Neural cell (in vitro differentiated cells): ENCODE results near the gene RASAL3. TPM values are rescaled to one million over a fixed set of nuclear protein-coding genes. Genes with fewer than 3 reads are reported as not detected.

Experiments
- H2AFZ ChIP-seq: fragments of 200-600, 300-800 bp; sonication (generic), shearing (Covaris generic); 2 replicates; pipeline ENCODE4 v1.6.0; 2014; ENCODE audit warnings: low read depth, mild to moderate bottlenecking, antibody characterized with exemption, low read length, moderate library complexity
- H3F3A ChIP-seq: fragments of 200-600 bp; shearing (Covaris generic); 2 replicates; pipeline ENCODE4 v1.6.1; 2016; ENCODE audit warnings: mild to moderate bottlenecking, moderate library complexity, mixed read lengths, antibody characterized with exemption, low read length; ENCODE audit not compliant: insufficient read depth, poor library complexity, severe bottlenecking
- H3K27ac ChIP-seq: fragments of 200-600, 300-800 bp; sonication (generic), shearing (Covaris generic); 2 replicates; pipeline ENCODE4 v1.5.1; 2014; ENCODE audit warnings: mild to moderate bottlenecking, low read length, moderate library complexity
- H3K27me3 ChIP-seq: fragments of 300-800, 200-600 bp; sonication (generic), shearing (Covaris generic); 2 replicates; pipeline ENCODE4 v1.6.0; 2014; ENCODE audit warnings: mild to moderate bottlenecking, low read depth, low read length, moderate library complexity; ENCODE audit not compliant: insufficient read depth
- H3K36me3 ChIP-seq: fragments of 300-800, 200-600 bp; sonication (generic), shearing (Covaris generic); 2 replicates; pipeline ENCODE4 v1.5.1; 2014; ENCODE audit warnings: mild to moderate bottlenecking, antibody characterized with exemption, low read length, moderate library complexity; ENCODE audit not compliant: insufficient read depth
- H3K4me2 ChIP-seq: fragments of 300-800, 200-600 bp; sonication (generic), shearing (Covaris generic); 2 replicates; pipeline ENCODE4 v1.6.0; 2014; ENCODE audit warnings: mild to moderate bottlenecking, low read length
- H3K4me3 ChIP-seq: fragments of 300-800, 200-600 bp; sonication (generic), shearing (Covaris generic); 2 replicates; pipeline ENCODE4 v1.5.1; 2014; ENCODE audit warnings: mild to moderate bottlenecking, low read length, moderate library complexity
- H3K79me2 ChIP-seq: fragments of 200-600 bp; shearing (Covaris generic); replicated peaks from 2 replicates; pipeline ENCODE4 v1.6.0; 2014; ENCODE audit warnings: mild to moderate bottlenecking, low read length, moderate library complexity; ENCODE audit not compliant: insufficient read depth
- H3K9ac ChIP-seq: fragments of 300-800, 200-600 bp; sonication (generic), shearing (Covaris generic); 2 replicates; pipeline ENCODE4 v1.6.1; 2016; ENCODE audit warnings: mild to moderate bottlenecking, low read length, mixed read lengths
- H3K9me2 ChIP-seq: fragments of 200-600 bp; shearing (Covaris generic); 2 replicates; pipeline ENCODE4 v1.6.1; 2016; ENCODE audit warnings: mild to moderate bottlenecking, low read length, mixed read lengths; ENCODE audit not compliant: insufficient read depth
- H3K9me3 ChIP-seq: fragments of 200-600, 300-800 bp; sonication (generic), shearing (Covaris generic); 2 replicates; pipeline ENCODE4 v1.6.1; 2016; ENCODE audit warnings: mild to moderate bottlenecking, mixed run types, low read length, moderate library complexity, mixed read lengths
- H4K20me1 ChIP-seq: fragments of 200-600 bp; shearing (Covaris generic); 2 replicates; pipeline ENCODE4 v1.6.1; 2016; ENCODE audit warnings: mild to moderate bottlenecking, mixed run types; ENCODE audit not compliant: insufficient read depth
- CTCF ChIP-seq: fragments of 450-650 bp; IDR thresholded peaks from 2 replicates; pipeline ENCODE4 v1.5.1; 2014; ENCODE audit warnings: antibody characterized with exemption, mild to moderate bottlenecking, moderate library complexity; ENCODE audit not compliant: poor library complexity, severe bottlenecking
- EP300 ChIP-seq: fragments of 450-650 bp; conservative IDR thresholded peaks from 2 replicates; pipeline ENCODE4 v1.6.1; 2014; ENCODE audit warnings: antibody characterized with exemption, mild to moderate bottlenecking, moderate library complexity; ENCODE audit not compliant: poor library complexity, severe bottlenecking
- EZH2 ChIP-seq: fragments of 200-600, 300-800 bp; shearing (Covaris generic), sonication (generic); IDR thresholded peaks from 2 replicates; pipeline ENCODE4 v1.6.1; 2014; ENCODE audit warnings: antibody characterized with exemption, low read length, borderline replicate concordance, mild to moderate bottlenecking; ENCODE audit not compliant: insufficient read depth, poor library complexity, severe bottlenecking
- MXI1 ChIP-seq: fragments of 450-650 bp; conservative IDR thresholded peaks from 2 replicates; pipeline ENCODE4 v1.6.1; 2014; ENCODE audit warnings: antibody characterized with exemption, mild to moderate bottlenecking; ENCODE audit not compliant: poor library complexity, severe bottlenecking
- POLR2AphosphoS5 ChIP-seq: IDR thresholded peaks from 2 replicates; pipeline ENCODE4 v1.6.1; 2012
- RAD21 ChIP-seq: fragments of 450-650 bp; conservative IDR thresholded peaks from 2 replicates; pipeline ENCODE4 v1.6.1; 2014; ENCODE audit warnings: antibody characterized with exemption, mild to moderate bottlenecking, moderate library complexity
- SMC3 ChIP-seq: fragments of 450-650 bp; conservative IDR thresholded peaks from 2 replicates; pipeline ENCODE4 v1.6.1; 2014; ENCODE audit warnings: antibody characterized with exemption, mild to moderate bottlenecking, moderate library complexity; ENCODE audit not compliant: poor library complexity
- TAF1 ChIP-seq: IDR thresholded peaks from 2 replicates; pipeline ENCODE4 v1.6.1; 2012; ENCODE audit warnings: low read depth
- polyA plus RNA-seq: library from polyadenylated mRNA; depleted of rRNA; stranded (reverse); fragments of >200 nt; gene quantifications from 2 replicates; pipeline ENCODE4 v1.2.3, GENCODE V29; 2014
- TF ChIP-seq, protein P1 (sequence below): IDR thresholded peaks from 2 replicates; pipeline ENCODE4 v1.6.1; 2012; ENCODE audit warnings: borderline replicate concordance

Gene RASAL3
- polyA plus RNA-seq, 1 donor from 2014 or later, result 1.1 TPM

DNA sequence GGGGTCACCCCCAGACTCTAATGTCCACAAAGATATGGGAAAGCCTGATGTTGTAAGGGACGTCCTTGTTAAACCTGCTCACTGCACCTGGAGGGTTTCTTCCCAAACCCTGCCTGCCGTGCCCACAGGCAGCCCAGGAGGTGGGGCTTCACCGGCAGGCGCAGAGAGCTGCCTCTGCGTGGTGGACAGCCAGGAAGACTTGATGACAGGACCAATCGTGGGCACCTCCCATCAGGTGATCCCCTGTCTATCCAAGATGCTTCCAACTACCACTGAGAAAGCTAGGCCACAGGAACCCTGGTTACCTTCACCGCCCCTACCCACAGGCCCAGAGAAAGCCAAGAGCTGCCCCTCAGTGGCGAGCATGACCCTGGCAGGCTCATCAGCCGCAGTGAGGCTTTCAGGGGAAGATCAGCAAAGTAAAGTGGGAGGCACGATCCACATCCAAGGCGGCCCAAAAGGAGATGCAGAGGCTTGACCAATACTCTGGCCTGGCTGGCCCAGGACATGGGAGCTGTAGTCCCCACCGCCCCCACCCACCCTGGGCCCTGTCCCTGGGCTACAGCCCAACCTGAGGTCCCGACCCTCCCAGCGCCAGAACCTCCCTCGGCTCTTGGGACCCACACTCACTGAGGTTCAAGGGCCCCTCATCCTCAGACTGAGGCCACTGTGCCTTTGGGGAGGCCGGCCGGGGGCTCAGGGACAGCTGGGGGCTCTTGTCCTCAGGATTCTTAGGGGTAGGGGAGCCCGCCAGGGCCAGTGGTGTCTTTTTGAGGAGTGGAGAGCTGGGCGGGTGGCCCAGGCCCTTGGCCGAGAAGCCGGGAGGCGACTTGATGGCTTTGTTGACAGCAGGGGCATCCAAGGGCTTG is 35.2 kb downstream of the RASAL3 start:
- Histone ChIP-seq H2AFZ (no peak overlapping the region), H3K79me2 (peaks cover 30% of the 10 kb centered on the region), H3K27me3 (no peaks in the 10 kb centered on the region), H3K9me3 (no peaks in the 10 kb centered on the region), H3K36me3 (peaks cover 9% of the 10 kb centered on the region), H3K9me2 (no peaks in the 10 kb centered on the region), H3K9ac (no peak overlapping the region), H3F3A (no peaks in the 10 kb centered on the region), H4K20me1 (no peaks in the 10 kb centered on the region), H3K4me3 (no peak overlapping the region), H3K4me2 (no peak overlapping the region), H3K27ac (no peak overlapping the region)
- TF ChIP-seq CTCF (no peak), EZH2 (no peak), MXI1 (no peak), RAD21 (no peak), POLR2AphosphoS5 (no peak), SMC3 (no peak), EP300 (no peak), TAF1 (no peak)
- TF ChIP-seq, protein P1, sequence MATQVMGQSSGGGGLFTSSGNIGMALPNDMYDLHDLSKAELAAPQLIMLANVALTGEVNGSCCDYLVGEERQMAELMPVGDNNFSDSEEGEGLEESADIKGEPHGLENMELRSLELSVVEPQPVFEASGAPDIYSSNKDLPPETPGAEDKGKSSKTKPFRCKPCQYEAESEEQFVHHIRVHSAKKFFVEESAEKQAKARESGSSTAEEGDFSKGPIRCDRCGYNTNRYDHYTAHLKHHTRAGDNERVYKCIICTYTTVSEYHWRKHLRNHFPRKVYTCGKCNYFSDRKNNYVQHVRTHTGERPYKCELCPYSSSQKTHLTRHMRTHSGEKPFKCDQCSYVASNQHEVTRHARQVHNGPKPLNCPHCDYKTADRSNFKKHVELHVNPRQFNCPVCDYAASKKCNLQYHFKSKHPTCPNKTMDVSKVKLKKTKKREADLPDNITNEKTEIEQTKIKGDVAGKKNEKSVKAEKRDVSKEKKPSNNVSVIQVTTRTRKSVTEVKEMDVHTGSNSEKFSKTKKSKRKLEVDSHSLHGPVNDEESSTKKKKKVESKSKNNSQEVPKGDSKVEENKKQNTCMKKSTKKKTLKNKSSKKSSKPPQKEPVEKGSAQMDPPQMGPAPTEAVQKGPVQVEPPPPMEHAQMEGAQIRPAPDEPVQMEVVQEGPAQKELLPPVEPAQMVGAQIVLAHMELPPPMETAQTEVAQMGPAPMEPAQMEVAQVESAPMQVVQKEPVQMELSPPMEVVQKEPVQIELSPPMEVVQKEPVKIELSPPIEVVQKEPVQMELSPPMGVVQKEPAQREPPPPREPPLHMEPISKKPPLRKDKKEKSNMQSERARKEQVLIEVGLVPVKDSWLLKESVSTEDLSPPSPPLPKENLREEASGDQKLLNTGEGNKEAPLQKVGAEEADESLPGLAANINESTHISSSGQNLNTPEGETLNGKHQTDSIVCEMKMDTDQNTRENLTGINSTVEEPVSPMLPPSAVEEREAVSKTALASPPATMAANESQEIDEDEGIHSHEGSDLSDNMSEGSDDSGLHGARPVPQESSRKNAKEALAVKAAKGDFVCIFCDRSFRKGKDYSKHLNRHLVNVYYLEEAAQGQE, result no peak

DNA sequence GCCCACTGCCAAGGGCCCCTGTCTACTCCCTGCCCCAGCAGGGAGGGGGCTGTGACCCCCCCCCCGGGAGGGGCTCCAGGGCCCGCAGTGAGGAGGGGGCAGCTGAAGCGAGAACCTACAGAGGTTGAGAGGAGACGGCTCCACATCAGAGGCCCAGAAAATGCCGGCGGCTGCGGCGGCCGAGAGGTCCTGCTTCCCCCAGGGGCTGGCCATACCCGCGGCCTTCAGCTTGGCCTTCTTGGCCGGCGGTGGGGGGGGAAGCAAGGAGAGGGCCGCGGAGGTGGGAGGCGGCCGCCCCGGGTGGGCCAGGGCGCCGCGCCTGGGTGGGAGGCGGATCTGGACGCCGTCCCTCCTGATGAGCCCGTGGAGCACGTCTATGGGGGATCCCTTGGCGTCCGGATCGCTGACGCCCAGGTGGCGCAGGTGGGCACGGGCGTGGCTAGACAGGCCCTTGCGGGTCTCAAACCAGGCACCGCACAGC is 36.3 kb downstream of the RASAL3 start:
- peaks cover 18% of the 10 kb centered on the region for H3K36me3 ChIP-seq
- H3K79me2 ChIP-seq, result peaks cover 29% of the 10 kb centered on the region
- no peak for TF ChIP-seq RAD21
- no peak for TF ChIP-seq EP300
- no peak for TF ChIP-seq MXI1
- TF ChIP-seq, protein P1, result no peak
- no peak for TF ChIP-seq CTCF
- no peak for TF ChIP-seq EZH2
- no peak for TF ChIP-seq TAF1
- no peak for TF ChIP-seq POLR2AphosphoS5
- no peak for TF ChIP-seq SMC3

More for the DNA sequence above, 36.3 kb downstream of the RASAL3 start:
- Histone ChIP-seq H3K27me3 (no peaks in the 10 kb centered on the region), H3K9me3 (no peaks in the 10 kb centered on the region), H3K4me3 (no peak overlapping the region), H2AFZ (no peak overlapping the region), H3K4me2 (no peak overlapping the region), H3F3A (no peaks in the 10 kb centered on the region), H3K9ac (no peak overlapping the region), H4K20me1 (no peaks in the 10 kb centered on the region), H3K9me2 (no peaks in the 10 kb centered on the region), H3K27ac (no peak overlapping the region)
